Measurements from ENCODE around the gene CUL3.
"Not testable (repeated sequence)": the region's sequence is repeated elsewhere in the genome, so short reads cannot be mapped to it uniquely, and the experiment has no call there.

Gene CUL3

GRCh38 chr2:224543939-224544338 is 41.2 kb downstream of the CUL3 start:
- no peak for DNase-seq (ENCODE audit: low spot score)

GRCh38 chr2:224538561-224539138 is 46.5 kb downstream of the CUL3 start:
- no peak for DNase-seq (ENCODE audit: low spot score)

- no peak for DNase-seq (ENCODE audit: low spot score)
Observed at GRCh38 chr2:224532931-224533330, 52.2 kb downstream of the CUL3 start.

GRCh38 chr2:224532441-224532840 is 52.7 kb downstream of the CUL3 start:
- no peak for DNase-seq (ENCODE audit: low spot score)

GRCh38 chr2:224528171-224528570 is 57.0 kb downstream of the CUL3 start:
- no peak for DNase-seq (ENCODE audit: low spot score)

GRCh38 chr2:224525774-224526173 is 59.4 kb downstream of the CUL3 start:
- no peak for DNase-seq (ENCODE audit: low spot score)

GRCh38 chr2:224524657-224525056 is 60.5 kb downstream of the CUL3 start:
- DNase-seq (ENCODE audit: low spot score) = no peak

GRCh38 chr2:224523626-224524577 is 61.3 kb downstream of the CUL3 start:
- no peak for DNase-seq (ENCODE audit: low spot score)

- not testable (repeated sequence) for DNase-seq (ENCODE audit: low spot score)
Observed at GRCh38 chr2:224522483-224522882, 62.7 kb downstream of the CUL3 start.

GRCh38 chr2:224520064-224520463 is 65.1 kb downstream of the CUL3 start:
- no peak for DNase-seq (ENCODE audit: low spot score)

GRCh38 chr2:224518806-224519580 is 66.2 kb downstream of the CUL3 start:
- no peak for DNase-seq (ENCODE audit: low spot score)

- DNase-seq (ENCODE audit: low spot score) = no peak
Observed at GRCh38 chr2:224517963-224518362, 67.2 kb downstream of the CUL3 start.

GRCh38 chr2:224516393-224516792 is 68.8 kb downstream of the CUL3 start:
- DNase-seq (ENCODE audit: low spot score) = not testable (repeated sequence)

GRCh38 chr2:224513991-224514390 is 71.2 kb downstream of the CUL3 start:
- no peak for DNase-seq (ENCODE audit: low spot score)

- DNase-seq (ENCODE audit: low spot score) = no peak
Observed at GRCh38 chr2:224507789-224508188, 77.4 kb downstream of the CUL3 start.

- no peak for DNase-seq (ENCODE audit: low spot score)
Observed at GRCh38 chr2:224506494-224506893, 78.7 kb downstream of the CUL3 start.

GRCh38 chr2:224498991-224499390 is 86.2 kb downstream of the CUL3 start:
- DNase-seq (ENCODE audit: low spot score) = no peak

GRCh38 chr2:224492531-224492930 is 92.6 kb downstream of the CUL3 start:
- no peak for DNase-seq (ENCODE audit: low spot score)

GRCh38 chr2:224487940-224488339 is 97.2 kb downstream of the CUL3 start:
- not testable (repeated sequence) for DNase-seq (ENCODE audit: low spot score)

GRCh38 chr2:224485081-224486014 is 99.8 kb downstream of the CUL3 start:
- DNase-seq (ENCODE audit: low spot score) = not testable (repeated sequence)

- DNase-seq (ENCODE audit: low spot score) = no peak
Observed at GRCh38 chr2:224479826-224480225, 105.3 kb downstream of the CUL3 start.

Measured in cerebellar cortex (tissue), 1 donor.